Endothelial cell of umbilical vein (primary cell): Measurements from ENCODE around the gene CENPP. TPM values are rescaled to one million over a fixed set of nuclear protein-coding genes. Genes with fewer than 3 reads are reported as not detected.

Source experiments
- BruUV-seq: library from RNA; stranded (reverse); fragments of 400-500 nt; replicated peaks from 2 replicates; lab custom pipeline; 2021; lab: Mats Ljungman, UMichigan
- CTCF ChIA-PET: fragments of 300-600, 350-600 bp; sonication (Branson Sonifier 250); formaldehyde crosslinking; loops from one replicate; lab custom pipeline; 2021; ENCODE audit warnings: antibody characterized with exemption, inconsistent platforms; lab: Charles Lee
- POLR2A ChIA-PET: fragments of 300-600, 350-600 bp; sonication (Branson Sonifier 250); formaldehyde crosslinking; loops from one replicate; lab custom pipeline; 2021; ENCODE audit warnings: antibody characterized with exemption, inconsistent platforms; lab: Charles Lee
- DNase-seq: peaks from one replicate; pipeline ENCODE4 v3.0.0-alpha.2; 2011; ENCODE audit warnings: low read depth, low spot score
- FAIRE-seq: peaks from 2 replicates; lab custom pipeline; 2011; peaks lifted over from hg19 to GRCh38; lab: Jason Lieb, UNC
- H2AFZ ChIP-seq: 2 replicates; pipeline ENCODE4 v1.6.0; 2012; ENCODE audit warnings: low read depth, low read length, control low read depth, inconsistent platforms
- H3K27ac ChIP-seq: 2 replicates; pipeline ENCODE4 v1.5.1; 2011; ENCODE audit warnings: low read depth, mild to moderate bottlenecking, control low read depth, low read length, moderate library complexity; ENCODE audit not compliant: insufficient read depth
- H3K27me3 ChIP-seq, 2 experiments: 2 replicates each; pipeline versions ENCODE4 v1.6.0 to v1.6.1; 2011; ENCODE audit warnings: low read length in 2 of 2, mixed read lengths in 1 of 2; ENCODE audit not compliant: control insufficient read depth in 2 of 2, insufficient read depth in 2 of 2
- H3K36me3 ChIP-seq, 2 experiments: 2 replicates in 1 of 2; 3 replicates in 1 of 2; pipeline ENCODE4 v1.5.1; 2011; ENCODE audit warnings: low read length in 2 of 2, mild to moderate bottlenecking in 1 of 2, moderate library complexity in 1 of 2; ENCODE audit not compliant: control insufficient read depth in 2 of 2, insufficient read depth in 2 of 2; ENCODE audit errors: extremely low read depth in 1 of 2
- H3K4me1 ChIP-seq: 3 replicates; pipeline ENCODE4 v1.5.1; 2011; ENCODE audit warnings: mild to moderate bottlenecking, low read length; ENCODE audit not compliant: control insufficient read depth, insufficient read depth; ENCODE audit errors: extremely low read depth
- H3K4me2 ChIP-seq: 2 replicates; pipeline ENCODE4 v1.6.1; 2011; ENCODE audit warnings: low read length, control low read depth, mixed read lengths; ENCODE audit not compliant: insufficient read depth
- H3K4me3 ChIP-seq, 3 experiments: fragments of 200-600 bp in 1 of 3; sonication (generic), shearing (Covaris generic) in 1 of 3; replicated peaks in 1 of 3; 2 replicates each; pipeline ENCODE4 v1.5.1; 2011 to 2016; ENCODE audit warnings: control low read depth in 3 of 3, low read length in 3 of 3, mild to moderate bottlenecking in 2 of 3, inconsistent platforms in 1 of 3, low read depth in 1 of 3, moderate library complexity in 1 of 3; ENCODE audit not compliant: insufficient read depth in 1 of 3
- H3K79me2 ChIP-seq: 2 replicates; pipeline ENCODE4 v1.6.0; 2012; ENCODE audit warnings: low read length, inconsistent platforms; ENCODE audit not compliant: control insufficient read depth, insufficient read depth
- H3K9ac ChIP-seq: replicated peaks from 2 replicates; pipeline ENCODE3; 2011; ENCODE audit warnings: low read length, control low read depth; ENCODE audit not compliant: insufficient read depth; ENCODE audit errors: extremely low read depth
- H3K9me1 ChIP-seq: replicated peaks from 3 replicates; pipeline ENCODE4 v1.6.0; 2011; ENCODE audit warnings: mild to moderate bottlenecking, low read length; ENCODE audit not compliant: control insufficient read depth, insufficient read depth; ENCODE audit errors: extremely low read depth
- H3K9me3 ChIP-seq: replicated peaks from 2 replicates; pipeline ENCODE4 v1.5.1; 2012; ENCODE audit warnings: low read length, inconsistent platforms; ENCODE audit not compliant: control insufficient read depth, insufficient read depth
- H4K20me1 ChIP-seq: replicated peaks from 2 replicates; pipeline ENCODE3; 2011; ENCODE audit warnings: mild to moderate bottlenecking, low read length; ENCODE audit not compliant: control insufficient read depth, insufficient read depth; ENCODE audit errors: extremely low read depth
- CTCF ChIP-seq, 2 donors: IDR thresholded peaks; 1 replicate in 1 of 2; 2 replicates in 1 of 2; pipeline ENCODE4 v1.5.1; 2011; ENCODE audit warnings: low read length in 2 of 2, mild to moderate bottlenecking in 2 of 2, moderate library complexity in 2 of 2, control low read depth in 1 of 2, inconsistent platforms in 1 of 2, low read depth in 1 of 2; ENCODE audit not compliant: insufficient read depth in 1 of 2; ENCODE audit errors: extremely low read depth in 1 of 2
- EZH2 ChIP-seq: IDR thresholded peaks from 2 replicates; pipeline ENCODE4 v1.6.1; 2012; ENCODE audit warnings: borderline replicate concordance, low read depth, mild to moderate bottlenecking, moderate library complexity, low read length, inconsistent platforms; ENCODE audit not compliant: severe bottlenecking
- FOS ChIP-seq: IDR thresholded peaks from 2 replicates; pipeline ENCODE4 v1.6.1; 2011; ENCODE audit warnings: mild to moderate bottlenecking, low read length, moderate library complexity, borderline replicate concordance; ENCODE audit not compliant: insufficient read depth
- JUN ChIP-seq: IDR thresholded peaks from 2 replicates; pipeline ENCODE4 v1.6.1; 2011; ENCODE audit warnings: borderline replicate concordance, low read depth; ENCODE audit not compliant: insufficient read length, insufficient read depth
- MAX ChIP-seq: IDR thresholded peaks from 2 replicates; pipeline ENCODE4 v1.6.1; 2011; ENCODE audit not compliant: insufficient read depth, insufficient read length
- MYC ChIP-seq: IDR thresholded peaks from one replicate; pipeline ENCODE4 v1.6.1; 2011; ENCODE audit warnings: mild to moderate bottlenecking, low read depth, low read length
- POLR2A ChIP-seq: IDR thresholded peaks from 2 replicates; pipeline ENCODE4 v1.6.1; 2012; ENCODE audit warnings: low read depth, mild to moderate bottlenecking, control low read depth, low read length
- POLR2AphosphoS5 ChIP-seq: IDR thresholded peaks from 2 replicates; pipeline ENCODE4 v1.6.1; 2012; ENCODE audit warnings: low read depth, mild to moderate bottlenecking, control low read depth, low read length, moderate library complexity; ENCODE audit not compliant: insufficient read depth
- dilution Hi-C: fragments of 300-500 bp; cut with MboI; formaldehyde crosslinking; loops from one replicate; pipeline ENCODE4 v1.15.0; 2019; ENCODE audit warnings: low sequenced_read_pairs; ENCODE audit not compliant: extremely low pct_ligation_motif_present
- intact Hi-C: fragments of 100-400 bp; cut with micrococcal nuclease; formaldehyde crosslinking; loops from one replicate; pipeline ENCODE4 v1.10.0; 2022
- polyA plus RNA-seq, 4 experiments: library from polyadenylated mRNA; depleted of rRNA in 3 of 4; stranded (reverse) in 3 of 4; unstranded in 1 of 4; fragments of >200 nt; gene quantifications; 2 replicates each; pipeline versions ENCODE4 v1.2.1 to v1.2.3, GENCODE V29; 2011 to 2012; ENCODE audit warnings: missing spikeins in 1 of 4
- total RNA-seq: library from RNA; stranded (reverse); gene quantifications from 2 replicates; pipeline ENCODE4 v1.2.3, GENCODE V29; 2021

CENPP gene
- total and polyA plus RNA-seq, 2 donors (not counting 3 experiments of a cell fraction or from before 2014, with no cell fraction given), result 1.2 to 12.0 TPM

GRCh38 chr9:92440751-92441046 lies 114.9 kb downstream of the CENPP start:
- dilution Hi-C loops (no loop called here), intact Hi-C loops (no loop called here)
- H3K79me2 ChIP-seq, result no peaks in the 10 kb centered on the region
- H3K4me3 ChIP-seq, result no peak overlapping the region
- no peaks in the 10 kb centered on the region for H3K9me3 ChIP-seq
- BruUV-seq, result no TSS peak
- H3K4me1 ChIP-seq, result no peaks in the 10 kb centered on the region
- DNase-seq (no peak), FAIRE-seq (no peak)
- H2AFZ ChIP-seq, result no peak overlapping the region
- no peak overlapping the region for H3K9ac ChIP-seq
- ChIA-PET POLR2A (no interaction called here), CTCF (interaction anchor here (0.9 to 2.5 kb wide), 5 partner anchors 29 to 119 kb away, joined by 3 to 37 read pairs (median 3); partner anchors contain the start of genes CENPP and NOL8)
- H3K27me3 ChIP-seq, result no peaks in the 10 kb centered on the region
- no peaks in the 10 kb centered on the region for H3K9me1 ChIP-seq
- H3K4me2 ChIP-seq, result no peak overlapping the region
- no peak for TF ChIP-seq CTCF (IDR thresholded peaks at IDR 0.05; ENCODE audit: extremely low read depth in 1 of 2, insufficient read depth in 1 of 2, low read depth in 1 of 2, low read length in 2 of 2)
- no peak for TF ChIP-seq MAX
- no peak for TF ChIP-seq POLR2AphosphoS5
- TF ChIP-seq MYC, result no peak
- no peak for TF ChIP-seq FOS
- TF ChIP-seq POLR2A, result no peak
- TF ChIP-seq JUN, result no peak
- TF ChIP-seq EZH2, result no peak
- no peaks in the 10 kb centered on the region for H3K36me3 ChIP-seq
- no peaks in the 10 kb centered on the region for H4K20me1 ChIP-seq
- H3K27ac ChIP-seq, result no peak overlapping the region
